Mucosa of rectum (tissue), 2 donors: ENCODE results near the gene HCAR2.
"Not testable (repeated sequence)": the region's sequence is repeated elsewhere in the genome, so short reads cannot be mapped to it uniquely, and the experiment has no call there.

Experiments used
- H3K27ac ChIP-seq, 2 donors: one replicate each; pipeline ENCODE4 v1.7.0; 2013; ENCODE audit warnings: inconsistent platforms in 2 of 2, low read depth in 2 of 2, low read length in 2 of 2
- H3K27me3 ChIP-seq, 2 donors: one replicate each; pipeline ENCODE4 v1.7.0; 2013; ENCODE audit warnings: low read length in 2 of 2; ENCODE audit not compliant: control insufficient read depth in 2 of 2, insufficient read depth in 2 of 2
- H3K36me3 ChIP-seq, 2 donors: one replicate each; pipeline ENCODE4 v1.7.0; 2013; ENCODE audit warnings: low read length in 2 of 2; ENCODE audit not compliant: control insufficient read depth in 2 of 2, insufficient read depth in 2 of 2
- H3K4me1 ChIP-seq, 2 donors: one replicate each; pipeline ENCODE4 v1.7.0; 2013; ENCODE audit warnings: low read length in 2 of 2, mild to moderate bottlenecking in 1 of 2; ENCODE audit not compliant: control insufficient read depth in 2 of 2, insufficient read depth in 2 of 2
- H3K4me3 ChIP-seq, 2 donors: one replicate each; pipeline ENCODE4 v1.7.0; 2013; ENCODE audit warnings: low read length in 2 of 2
- H3K9ac ChIP-seq, 2 donors: one replicate each; pipeline ENCODE4 v1.7.0; 2013; ENCODE audit warnings: low read length in 2 of 2, low read depth in 1 of 2, mild to moderate bottlenecking in 1 of 2
- H3K9me3 ChIP-seq, 2 donors: one replicate each; pipeline ENCODE4 v1.7.0; 2013; ENCODE audit warnings: low read length in 2 of 2; ENCODE audit not compliant: control insufficient read depth in 2 of 2
- donor health status: healthy.
- donor health status: Normal muscosa, but diverticular disease.

Gene HCAR2

DNA sequence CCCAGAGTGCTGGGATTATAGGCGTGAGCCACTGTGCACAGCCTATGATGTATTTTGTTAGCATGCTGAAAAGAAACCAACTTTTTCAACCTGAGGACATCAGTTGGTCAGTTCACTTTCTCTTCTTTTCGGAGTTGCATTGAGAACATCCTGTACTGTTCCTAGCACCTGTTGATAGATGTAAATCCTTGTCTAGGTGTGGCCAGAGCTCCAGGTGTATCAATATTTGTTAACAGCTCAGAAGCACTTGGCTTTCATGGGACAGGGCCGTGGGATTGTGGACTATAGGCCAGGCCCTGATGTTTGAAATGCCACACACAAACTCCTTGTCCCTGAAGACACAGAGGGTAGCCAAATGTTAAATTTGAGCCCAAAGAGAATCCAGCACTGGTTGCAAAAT lies 14.9 kb downstream of the HCAR2 start:
- Histone ChIP-seq H3K36me3 (no peaks in the 10 kb centered on the region), H3K9ac (no peak overlapping the region), H3K4me1 (no peaks in the 10 kb centered on the region), H3K27ac (peak overlapping the region in 1 of 2 donors; percentile 60), H3K27me3 (no peaks in the 10 kb centered on the region), H3K9me3 (no peaks in the 10 kb centered on the region), H3K4me3 (no peak overlapping the region)

DNA sequence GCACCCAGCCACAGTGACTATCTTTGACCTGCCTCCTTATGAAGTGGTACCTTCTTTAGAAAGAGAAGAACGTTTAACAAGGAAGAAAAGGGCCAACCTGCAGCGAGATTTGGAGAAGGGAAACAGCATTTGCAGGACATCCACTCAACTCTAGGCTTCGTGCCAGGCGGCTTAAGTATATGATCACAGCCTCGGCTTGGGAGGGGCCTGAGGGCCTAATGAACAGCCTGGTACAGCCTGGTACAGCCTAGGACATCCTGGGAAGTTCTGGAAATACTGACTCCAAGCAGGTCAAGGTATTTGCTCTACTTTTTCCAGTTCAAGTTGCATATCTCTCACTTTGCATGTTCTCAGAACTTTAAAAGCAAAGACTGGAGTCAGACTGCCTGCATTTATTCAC lies 16.1 kb downstream of the HCAR2 start:
- H3K9me3 ChIP-seq, result no peaks in the 10 kb centered on the region
- no peak overlapping the region for H3K27ac ChIP-seq

GRCh38 chr12:122686538-122686937 lies 16.6 kb downstream of the HCAR2 start:
- no peaks in the 10 kb centered on the region for H3K4me1 ChIP-seq
- no peak overlapping the region for H3K4me3 ChIP-seq
- H3K36me3 ChIP-seq, result no peaks in the 10 kb centered on the region
- H3K27ac ChIP-seq, result no peak overlapping the region
- H3K9ac ChIP-seq, result no peak overlapping the region
- no peaks in the 10 kb centered on the region for H3K27me3 ChIP-seq
- H3K9me3 ChIP-seq, result peaks cover 0 to 2% of the 10 kb centered on the region in 2 donors

More for the DNA sequence above, 16.1 kb downstream of the HCAR2 start:
- H3K4me1 ChIP-seq, result no peaks in the 10 kb centered on the region
- no peaks in the 10 kb centered on the region for H3K27me3 ChIP-seq
- H3K4me3 ChIP-seq, result no peak overlapping the region
- H3K9ac ChIP-seq, result no peak overlapping the region
- no peaks in the 10 kb centered on the region for H3K36me3 ChIP-seq

DNA sequence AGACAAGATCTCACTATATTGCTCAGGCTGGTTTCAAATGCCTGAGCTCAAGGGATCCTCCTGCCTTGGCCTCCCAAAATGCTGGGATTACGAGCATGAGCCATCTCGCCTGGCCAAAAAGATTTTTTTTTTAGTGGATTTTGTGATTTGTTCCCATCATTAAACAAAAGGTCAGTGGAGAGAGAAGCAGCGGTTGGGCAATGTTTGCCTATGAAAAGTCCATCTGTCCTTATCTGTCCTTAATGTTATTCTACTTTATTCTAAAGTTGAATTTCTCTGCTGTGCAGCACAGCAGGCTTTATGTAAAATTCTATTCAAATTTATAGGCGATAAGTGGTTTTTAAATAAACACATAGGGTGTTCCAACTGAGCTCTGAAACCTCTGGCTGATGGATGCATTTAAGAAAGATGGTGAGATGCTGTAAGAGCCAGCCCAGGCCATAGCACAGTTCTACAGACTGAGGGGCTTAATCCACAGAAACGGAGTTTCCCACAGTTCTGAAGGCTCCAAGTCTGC lies 18.8 kb downstream of the HCAR2 start:
- Histone ChIP-seq H3K4me1 (no peaks in the 10 kb centered on the region), H3K9me3 (peaks cover 0 to 2% of the 10 kb centered on the region in 2 donors), H3K36me3 (no peaks in the 10 kb centered on the region), H3K4me3 (no peak overlapping the region), H3K27me3 (no peaks in the 10 kb centered on the region), H3K9ac (no peak overlapping the region), H3K27ac (no peak overlapping the region)

- Histone ChIP-seq H3K9me3 (peaks cover 0 to 2% of the 10 kb centered on the region in 2 donors), H3K27me3 (no peaks in the 10 kb centered on the region), H3K9ac (no peak overlapping the region), H3K36me3 (no peaks in the 10 kb centered on the region), H3K4me1 (no peaks in the 10 kb centered on the region), H3K27ac (no peak overlapping the region), H3K4me3 (no peak overlapping the region)
Measured at GRCh38 chr12:122681814-122682213, 21.3 kb downstream of the HCAR2 start.

- H3K4me3 ChIP-seq, H3K9ac ChIP-seq, H3K4me1 ChIP-seq, H3K36me3 ChIP-seq, H3K27me3 ChIP-seq, H3K9me3 ChIP-seq, H3K27ac ChIP-seq: not testable (repeated sequence)
Measured at GRCh38 chr12:122680989-122681388, 22.2 kb downstream of the HCAR2 start.

- H3K9ac ChIP-seq, H3K9me3 ChIP-seq, H3K36me3 ChIP-seq: not testable (repeated sequence)
Measured at GRCh38 chr12:122676781-122677180, 26.4 kb downstream of the HCAR2 start.

GRCh38 chr12:122676015-122676414 lies 27.1 kb downstream of the HCAR2 start:
- not testable (repeated sequence) for H3K27ac ChIP-seq, H3K9ac ChIP-seq, H3K36me3 ChIP-seq, H3K27me3 ChIP-seq, H3K9me3 ChIP-seq, H3K4me3 ChIP-seq, H3K4me1 ChIP-seq

More at GRCh38 chr12:122676781-122677180, 26.4 kb downstream of the HCAR2 start:
- H3K27me3 ChIP-seq, H3K4me3 ChIP-seq, H3K27ac ChIP-seq, H3K4me1 ChIP-seq: not testable (repeated sequence)

- H3K36me3 ChIP-seq, result no peaks in the 10 kb centered on the region
- H3K9me3 ChIP-seq, result no peaks in the 10 kb centered on the region
- H3K9ac ChIP-seq, result no peak overlapping the region
- no peaks in the 10 kb centered on the region for H3K4me1 ChIP-seq
- no peak overlapping the region for H3K4me3 ChIP-seq
- no peaks in the 10 kb centered on the region for H3K27me3 ChIP-seq
- H3K27ac ChIP-seq, result no peak overlapping the region
Measured at GRCh38 chr12:122672515-122672914, 30.6 kb downstream of the HCAR2 start.

- no peak overlapping the region for H3K9ac ChIP-seq
- H3K4me3 ChIP-seq, result no peak overlapping the region
Measured at GRCh38 chr12:122669397-122670070, 33.6 kb downstream of the HCAR2 start.

More at GRCh38 chr12:122669397-122670070, 33.6 kb downstream of the HCAR2 start:
- no peaks in the 10 kb centered on the region for H3K4me1 ChIP-seq
- H3K27me3 ChIP-seq, result no peaks in the 10 kb centered on the region
- no peak overlapping the region for H3K27ac ChIP-seq
- H3K36me3 ChIP-seq, result no peaks in the 10 kb centered on the region
- no peaks in the 10 kb centered on the region for H3K9me3 ChIP-seq
